ENCODE data around the gene GTF2H2C.
"Not testable (repeated sequence)": the region's sequence is repeated elsewhere in the genome, so short reads cannot be mapped to it uniquely, and the experiment has no call there.

Gene GTF2H2C

GRCh38 chr5:69566172-69566571, 6.2 kb downstream of the GTF2H2C start:
- DNase-seq (ENCODE audit: low spot score) = not testable (repeated sequence)

- not testable (repeated sequence) for DNase-seq (ENCODE audit: low spot score)
Observed at GRCh38 chr5:69568072-69568471, 8.1 kb downstream of the GTF2H2C start.

GRCh38 chr5:69583356-69583755, 23.4 kb downstream of the GTF2H2C start:
- DNase-seq (ENCODE audit: low spot score) = not testable (repeated sequence)

DNA sequence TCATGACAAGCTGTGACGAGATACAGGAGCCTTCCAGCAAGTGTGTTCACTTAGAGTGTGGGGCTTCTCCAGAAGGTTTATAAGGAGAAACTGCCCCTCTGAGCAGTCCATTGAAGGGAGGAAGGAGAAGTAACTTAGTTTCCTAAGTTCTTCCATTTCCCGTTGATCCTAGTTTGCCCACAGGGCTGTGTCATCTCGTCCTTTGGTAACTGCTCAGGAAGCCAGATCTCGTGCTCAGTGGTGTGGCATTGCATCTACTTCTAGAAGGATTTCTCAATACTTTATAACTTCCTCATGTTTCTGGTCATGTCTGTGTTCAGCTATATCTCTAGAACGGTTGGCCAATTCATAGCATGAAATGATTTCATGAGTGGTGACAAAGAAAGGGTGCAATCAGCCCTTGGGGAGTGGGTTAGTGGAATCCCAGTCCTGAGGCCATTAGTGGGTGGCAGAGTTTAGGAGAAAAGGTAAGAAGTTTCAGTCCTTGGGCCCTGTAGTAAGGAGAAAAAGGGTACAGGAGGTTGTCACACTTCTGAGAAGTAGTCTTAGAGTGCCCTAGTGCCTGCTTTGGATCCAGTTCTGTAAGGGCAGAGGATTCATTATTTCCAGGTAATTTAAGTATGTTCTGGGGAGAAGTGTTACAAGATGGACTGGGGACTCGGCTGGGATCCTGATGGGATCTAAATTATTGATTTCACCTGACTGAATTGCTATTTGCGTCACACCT, 36.3 kb downstream of the GTF2H2C start:
- DNase-seq (ENCODE audit: low spot score) = not testable (repeated sequence)

- DNase-seq (ENCODE audit: low spot score) = not testable (repeated sequence)
Observed at GRCh38 chr5:69601947-69602346, 42.0 kb downstream of the GTF2H2C start.

DNA sequence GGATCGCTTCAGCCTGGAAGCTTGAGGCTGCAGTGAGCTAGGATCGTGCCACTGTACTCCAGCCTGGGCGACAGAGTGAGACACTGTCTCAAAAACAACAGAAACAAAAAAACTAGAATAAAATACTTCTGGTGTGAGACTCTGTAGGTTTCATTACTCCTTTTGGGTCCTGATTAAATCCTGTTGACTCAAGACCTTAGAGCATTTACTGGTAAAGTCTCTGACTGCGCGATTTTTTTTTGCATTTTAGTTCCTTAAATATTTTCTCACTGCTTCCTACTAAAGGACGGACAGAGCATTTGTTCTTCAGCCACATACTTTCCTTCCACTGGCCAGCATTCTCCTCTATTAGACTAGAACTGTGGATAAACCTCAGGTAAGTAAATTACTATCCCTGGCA, 46.8 kb downstream of the GTF2H2C start:
- not testable (repeated sequence) for DNase-seq (ENCODE audit: low spot score)

GRCh38 chr5:69607750-69608149, 47.8 kb downstream of the GTF2H2C start:
- not testable (repeated sequence) for DNase-seq (ENCODE audit: low spot score)

- not testable (repeated sequence) for DNase-seq (ENCODE audit: low spot score)
Observed at GRCh38 chr5:69608861-69609496, 49.0 kb downstream of the GTF2H2C start.

- not testable (repeated sequence) for DNase-seq (ENCODE audit: low spot score)
Observed at GRCh38 chr5:69614843-69615242, 54.9 kb downstream of the GTF2H2C start.

GRCh38 chr5:69631879-69632278, 71.9 kb downstream of the GTF2H2C start:
- DNase-seq (ENCODE audit: low spot score) = not testable (repeated sequence)

All from kidney tubule cell (primary cell).